GM04504 (cell line): ENCODE data around the gene IQGAP3.

ENCODE experiments used
- DNase-seq: peaks from one replicate; pipeline ENCODE4 v3.0.0-alpha.2; 2012; ENCODE audit warnings: low read depth

The IQGAP3 gene

GRCh38 chr1:156480411-156481192 is 91.8 kb downstream of the IQGAP3 start:
- no peak for DNase-seq

DNA sequence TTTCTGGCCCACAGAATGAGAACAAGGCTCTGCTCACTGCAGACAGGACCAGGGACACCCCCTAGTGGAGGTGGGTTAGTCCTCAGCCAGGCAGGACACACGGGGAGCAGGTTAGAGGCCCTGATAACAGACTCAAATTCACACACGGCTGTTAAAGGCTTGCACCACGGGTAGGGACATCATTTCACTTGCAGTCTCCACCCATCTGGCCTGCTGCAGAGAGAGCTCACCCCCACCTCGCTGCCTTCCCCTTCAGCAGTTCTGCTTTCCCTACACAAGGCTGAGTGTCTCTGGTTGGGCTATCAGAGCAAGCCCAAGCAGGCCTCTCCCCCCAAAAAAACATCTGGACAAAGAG is 92.4 kb downstream of the IQGAP3 start:
- DNase-seq = no peak

- DNase-seq = no peak
These were observed 93.0 kb downstream of the IQGAP3 start for GRCh38 chr1:156479093-156480015.

- DNase-seq = no peak
These were observed 94.1 kb downstream of the IQGAP3 start for GRCh38 chr1:156478250-156478627.

GRCh38 chr1:156477526-156478249 is 94.7 kb downstream of the IQGAP3 start:
- DNase-seq = no peak

DNA sequence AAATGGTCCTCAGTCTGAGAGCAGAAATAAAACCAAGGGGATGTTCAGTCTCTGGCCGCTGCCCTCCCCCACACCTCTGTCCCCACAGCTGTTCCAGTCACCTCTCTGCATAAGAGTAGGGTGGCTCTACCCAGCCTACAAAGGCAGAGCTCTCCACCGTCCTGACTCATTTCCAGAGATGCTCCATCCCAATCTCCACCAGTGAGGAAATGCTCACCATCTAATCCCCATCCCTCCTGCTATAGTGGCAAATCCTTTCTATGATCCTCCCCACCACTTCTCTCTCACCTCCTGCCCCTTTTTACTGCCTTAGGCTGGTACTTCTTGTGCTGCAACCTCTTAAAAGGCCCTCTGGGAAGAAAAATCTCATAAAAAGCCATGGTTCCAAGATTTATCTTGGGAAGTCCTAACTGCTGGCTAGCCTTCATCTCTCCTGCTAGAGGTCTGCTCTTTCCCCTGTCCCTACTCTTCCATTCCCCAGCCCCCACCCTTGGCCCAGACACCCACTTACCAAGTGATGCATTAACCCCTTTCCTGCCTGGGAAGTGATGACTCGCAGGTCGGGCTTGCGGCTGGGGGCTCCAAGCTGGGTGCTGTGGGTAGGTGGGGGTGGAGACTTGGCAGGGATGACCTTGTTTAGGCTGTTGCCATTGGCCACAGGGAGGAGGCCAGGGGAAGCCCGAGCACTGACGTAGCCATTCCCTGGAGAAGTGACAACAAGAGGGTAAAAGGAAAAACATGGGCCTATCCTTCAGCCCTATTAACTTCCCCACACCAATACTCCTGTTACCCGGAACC is 95.7 kb downstream of the IQGAP3 start:
- DNase-seq = no peak

DNA sequence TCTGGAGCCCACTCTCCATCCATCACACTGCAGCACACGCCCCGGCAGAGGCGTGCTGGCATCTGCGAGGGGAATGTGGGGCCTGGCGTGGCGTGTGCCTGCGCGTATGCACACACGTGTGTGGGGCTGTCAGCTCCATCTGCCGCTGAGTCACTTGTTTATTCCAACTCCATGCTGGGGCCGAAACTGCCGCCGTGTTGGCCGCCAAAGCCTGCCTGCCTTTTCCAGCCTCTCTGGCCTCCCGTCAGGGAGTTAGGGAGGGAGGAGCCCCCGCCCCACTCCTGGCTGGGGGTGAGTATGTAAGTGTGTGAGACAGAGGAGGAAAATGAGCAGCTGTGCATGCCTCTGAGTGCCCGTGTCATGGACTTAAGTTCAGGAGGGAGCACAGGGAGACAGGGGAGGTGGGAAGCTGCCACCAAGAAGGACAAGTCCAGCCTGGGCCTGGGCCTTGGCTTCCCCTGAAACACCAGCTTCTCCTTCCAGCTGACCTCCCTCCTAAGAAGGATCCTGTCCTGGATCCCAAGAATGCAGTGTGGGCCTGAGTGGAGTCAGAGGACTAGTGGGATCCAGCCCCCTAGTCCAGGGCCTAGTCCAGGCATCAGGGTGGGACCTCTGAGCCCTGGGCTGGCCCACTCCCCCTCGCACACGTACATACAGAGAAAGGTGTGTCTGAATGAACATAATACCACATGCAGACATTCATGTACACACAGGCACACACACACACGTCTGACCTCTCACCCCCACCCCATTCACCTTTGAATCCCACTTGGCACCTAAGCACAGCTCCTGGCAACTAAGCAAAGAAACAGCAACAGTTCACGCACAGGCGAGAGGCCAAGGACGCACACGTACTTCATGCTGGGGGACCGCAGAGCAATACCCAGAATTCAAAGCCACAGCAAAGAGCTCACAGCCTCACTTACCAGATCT is 96.5 kb downstream of the IQGAP3 start:
- peak; percentile 67 for DNase-seq
